VCaP (cell line): ENCODE data around the gene NLRP10.
A peak's percentile ranks its signal among the peaks of the same experiment; 100 is the strongest.

Experiments used
- H3K27ac ChIP-seq: fragments of 450-650 bp; 2 replicates; pipeline ENCODE4 v1.5.1; 2017
- TF ChIP-seq, protein P1 (sequence below): fragments of 450-650 bp; conservative IDR thresholded peaks from 2 replicates; pipeline ENCODE4 v1.5.1; 2017; ENCODE audit warnings: mild to moderate bottlenecking, moderate library complexity

The NLRP10 gene, protein sequence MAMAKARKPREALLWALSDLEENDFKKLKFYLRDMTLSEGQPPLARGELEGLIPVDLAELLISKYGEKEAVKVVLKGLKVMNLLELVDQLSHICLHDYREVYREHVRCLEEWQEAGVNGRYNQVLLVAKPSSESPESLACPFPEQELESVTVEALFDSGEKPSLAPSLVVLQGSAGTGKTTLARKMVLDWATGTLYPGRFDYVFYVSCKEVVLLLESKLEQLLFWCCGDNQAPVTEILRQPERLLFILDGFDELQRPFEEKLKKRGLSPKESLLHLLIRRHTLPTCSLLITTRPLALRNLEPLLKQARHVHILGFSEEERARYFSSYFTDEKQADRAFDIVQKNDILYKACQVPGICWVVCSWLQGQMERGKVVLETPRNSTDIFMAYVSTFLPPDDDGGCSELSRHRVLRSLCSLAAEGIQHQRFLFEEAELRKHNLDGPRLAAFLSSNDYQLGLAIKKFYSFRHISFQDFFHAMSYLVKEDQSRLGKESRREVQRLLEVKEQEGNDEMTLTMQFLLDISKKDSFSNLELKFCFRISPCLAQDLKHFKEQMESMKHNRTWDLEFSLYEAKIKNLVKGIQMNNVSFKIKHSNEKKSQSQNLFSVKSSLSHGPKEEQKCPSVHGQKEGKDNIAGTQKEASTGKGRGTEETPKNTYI

DNA sequence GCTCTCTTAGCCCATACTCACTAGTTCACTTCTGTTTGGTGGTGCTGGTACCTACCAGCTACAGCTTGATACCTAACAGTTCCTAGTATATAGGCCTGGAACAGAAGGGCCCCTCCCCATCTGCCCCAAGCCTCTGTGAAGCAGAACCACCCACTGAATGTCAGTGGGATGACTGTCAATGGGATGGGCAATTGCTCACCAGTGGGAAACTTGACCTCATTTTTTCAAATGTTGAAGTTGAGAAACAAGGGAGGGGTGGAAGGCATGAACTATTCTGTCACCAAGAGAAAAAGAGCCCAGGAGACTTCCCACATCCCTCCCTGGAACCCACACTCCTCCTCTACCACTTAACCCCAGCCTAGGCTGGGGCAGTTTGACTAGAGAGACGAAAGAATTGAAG lies at the start of gene NLRP10:
TSS of gene NLRP10 (minus strand) at position 62 of the 400 bp plus-strand sequence. CDS start 1,952 bp downstream, outside the sequence.
- TF ChIP-seq, protein P1, sequence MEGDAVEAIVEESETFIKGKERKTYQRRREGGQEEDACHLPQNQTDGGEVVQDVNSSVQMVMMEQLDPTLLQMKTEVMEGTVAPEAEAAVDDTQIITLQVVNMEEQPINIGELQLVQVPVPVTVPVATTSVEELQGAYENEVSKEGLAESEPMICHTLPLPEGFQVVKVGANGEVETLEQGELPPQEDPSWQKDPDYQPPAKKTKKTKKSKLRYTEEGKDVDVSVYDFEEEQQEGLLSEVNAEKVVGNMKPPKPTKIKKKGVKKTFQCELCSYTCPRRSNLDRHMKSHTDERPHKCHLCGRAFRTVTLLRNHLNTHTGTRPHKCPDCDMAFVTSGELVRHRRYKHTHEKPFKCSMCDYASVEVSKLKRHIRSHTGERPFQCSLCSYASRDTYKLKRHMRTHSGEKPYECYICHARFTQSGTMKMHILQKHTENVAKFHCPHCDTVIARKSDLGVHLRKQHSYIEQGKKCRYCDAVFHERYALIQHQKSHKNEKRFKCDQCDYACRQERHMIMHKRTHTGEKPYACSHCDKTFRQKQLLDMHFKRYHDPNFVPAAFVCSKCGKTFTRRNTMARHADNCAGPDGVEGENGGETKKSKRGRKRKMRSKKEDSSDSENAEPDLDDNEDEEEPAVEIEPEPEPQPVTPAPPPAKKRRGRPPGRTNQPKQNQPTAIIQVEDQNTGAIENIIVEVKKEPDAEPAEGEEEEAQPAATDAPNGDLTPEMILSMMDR = no peak
- no peak within 1 kb of the TSS for H3K27ac ChIP-seq

DNA sequence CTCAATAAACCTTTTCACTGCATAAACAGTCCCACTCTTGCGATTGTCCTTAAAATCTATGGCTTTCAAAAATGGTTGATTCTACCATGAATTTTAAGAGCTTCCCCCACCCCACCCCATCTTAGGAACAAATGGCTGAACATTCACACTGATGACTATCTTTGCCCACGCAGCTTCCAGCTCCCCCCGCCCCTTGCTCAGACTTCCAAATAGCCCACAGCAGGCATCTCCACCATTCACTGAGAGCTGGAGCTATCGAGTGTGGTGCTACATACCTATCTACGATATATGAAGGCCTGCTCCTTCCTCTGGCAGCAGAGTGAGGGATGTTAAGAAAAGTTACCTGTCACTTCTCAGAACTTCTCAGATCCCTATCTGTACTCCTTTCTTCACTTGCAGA lies 48.6 kb upstream of the NLRP10 start:
- H3K27ac ChIP-seq = no peak overlapping the region
- TF ChIP-seq, protein P1 = no peak

DNA sequence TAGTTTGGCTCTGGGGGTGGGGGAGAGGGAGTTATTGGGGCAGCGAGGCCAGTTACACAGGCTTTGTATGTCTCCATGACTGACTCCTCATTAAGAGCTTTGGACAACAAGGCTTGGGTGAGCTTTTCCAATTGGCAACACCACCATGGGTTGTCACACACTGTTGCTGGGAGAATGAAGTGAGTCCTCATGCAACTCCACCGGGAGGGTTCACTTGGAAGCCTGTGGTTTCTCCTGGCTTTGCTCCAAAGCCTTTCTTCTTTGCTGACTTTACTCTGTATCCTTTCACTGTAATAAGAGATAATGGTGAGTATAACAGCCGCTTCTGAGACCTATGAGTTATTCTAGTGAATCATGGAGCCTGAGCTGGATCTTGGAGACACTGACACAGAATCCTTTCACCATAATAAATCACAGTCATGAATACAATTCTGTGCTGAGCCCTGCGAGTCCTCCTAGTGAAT lies 46.8 kb upstream of the NLRP10 start:
- no peak overlapping the region for H3K27ac ChIP-seq
- TF ChIP-seq, protein P1 = no peak

- no peak overlapping the region for H3K27ac ChIP-seq
- TF ChIP-seq, protein P1 = no peak
These were observed 46.1 kb upstream of the NLRP10 start for GRCh38 chr11:8011371-8011770.

DNA sequence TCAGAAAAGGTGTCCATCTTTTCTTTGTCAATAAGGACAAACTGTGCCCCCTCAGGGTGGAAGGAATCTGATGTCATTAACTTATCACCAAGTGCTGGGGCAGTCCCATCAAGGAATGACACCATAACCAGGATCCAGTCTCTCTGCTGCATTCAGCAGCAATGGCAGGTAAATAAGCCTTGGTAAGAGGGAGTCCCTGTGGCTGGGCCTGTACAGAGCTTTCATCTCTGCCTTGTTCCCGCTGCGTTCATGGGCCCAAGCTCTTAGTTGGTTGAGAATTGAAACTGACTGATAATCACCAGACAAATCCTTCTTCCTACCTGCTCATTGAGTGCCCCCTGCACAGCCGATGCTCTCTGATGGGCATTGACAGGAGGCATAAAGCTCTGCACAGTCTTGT lies 44.6 kb upstream of the NLRP10 start:
- no peak overlapping the region for H3K27ac ChIP-seq
- TF ChIP-seq, protein P1 = no peak

GRCh38 chr11:8008212-8008611 lies 43.0 kb upstream of the NLRP10 start:
- TF ChIP-seq, protein P1 = no peak
- no peak overlapping the region for H3K27ac ChIP-seq

GRCh38 chr11:8006349-8006977 lies 41.2 kb upstream of the NLRP10 start:
- H3K27ac ChIP-seq = no peak overlapping the region
- TF ChIP-seq, protein P1 = peak; percentile 88
